ENCODE results near the gene C16orf86. TPM values are rescaled to one million over a fixed set of nuclear protein-coding genes. Genes with fewer than 3 reads are reported as not detected.

C16orf86 gene, protein sequence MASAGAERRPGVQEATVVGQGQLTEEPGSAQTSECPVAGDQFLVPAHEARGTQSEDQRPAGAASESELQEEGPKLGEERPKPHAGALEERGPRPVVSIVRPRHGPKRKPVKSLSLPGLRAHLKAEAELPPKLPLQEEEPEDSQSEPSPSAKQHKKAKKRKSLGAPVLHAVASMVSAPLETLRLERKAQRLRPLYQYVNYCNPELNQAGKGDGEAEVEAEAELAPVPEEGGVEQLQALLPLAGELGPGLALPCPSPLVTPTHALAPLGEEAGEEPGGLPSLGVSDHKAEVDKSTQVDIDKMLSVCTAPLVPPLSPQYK
- total RNA-seq: 10 to 100 TPM in 1 of 4 donors, 1 to 10 TPM in 3; 3.6 to 12.9 (median 5.0) TPM

- TF ChIP-seq EP300 (IDR thresholded peaks at IDR 0.05): no peak
- TF ChIP-seq POLR2AphosphoS5 (IDR thresholded peaks at IDR 0.05): peak; percentile 11
- TF ChIP-seq POLR2A (IDR thresholded peaks at IDR 0.05): no peak
- no peak for TF ChIP-seq CTCF (IDR thresholded peaks at IDR 0.05)
- H3K4me1 ChIP-seq: peaks cover 0 to 45% (median 24%) of the 10 kb centered on the region in 3 donors
- no CpG with 5 or more reads among the region's 78 CpGs for WGBS, 2 donors (ENCODE audit: low coverage in 1 of 2)
Measured at GRCh38 chr16:67666559-67667452, at the start of gene C16orf86, which contains the start of gene ENKD1. C16orf86 (plus strand) TSS chr16:67666814; CDS start chr16:67666971, 157 bp downstream. ENKD1 (minus strand) TSS chr16:67666750; CDS start chr16:67666442, 308 bp downstream.

GRCh38 chr16:67628216-67628615, 38.4 kb upstream of the C16orf86 start:
- Histone ChIP-seq H3K4me1 (peaks cover 0 to 12% (median 0%) of the 10 kb centered on the region in 3 donors), H3K27me3 (no peaks in the 10 kb centered on the region), H3K36me3 (peaks cover 0 to 99% of the 10 kb centered on the region in 2 donors), H3K4me3 (no peak overlapping the region), H3K9me3 (no peaks in the 10 kb centered on the region), H3K27ac (no peak overlapping the region)
- TF ChIP-seq POLR2A (IDR thresholded peaks at IDR 0.05): no peak
- 93 to 100% methylated on average over 4 to 12 of the region's 14 CpGs for WGBS, 2 donors (ENCODE audit: low coverage in 1 of 2)
- ATAC-seq: no peak

More at GRCh38 chr16:67666559-67667452, at the start of gene C16orf86, which contains the start of gene ENKD1:
- peak; percentile 74 for ATAC-seq
- H3K27ac ChIP-seq: peak within 1 kb of the TSS; percentile 71 to 95 (median 92)
- H3K9me3 ChIP-seq: no peaks in the 10 kb centered on the region
- H3K27me3 ChIP-seq: no peaks in the 10 kb centered on the region
- H3K4me3 ChIP-seq: peak within 1 kb of the TSS; percentile 75 to 83
- H3K36me3 ChIP-seq: peaks cover 0 to 31% of the 10 kb centered on the region in 2 donors

DNA sequence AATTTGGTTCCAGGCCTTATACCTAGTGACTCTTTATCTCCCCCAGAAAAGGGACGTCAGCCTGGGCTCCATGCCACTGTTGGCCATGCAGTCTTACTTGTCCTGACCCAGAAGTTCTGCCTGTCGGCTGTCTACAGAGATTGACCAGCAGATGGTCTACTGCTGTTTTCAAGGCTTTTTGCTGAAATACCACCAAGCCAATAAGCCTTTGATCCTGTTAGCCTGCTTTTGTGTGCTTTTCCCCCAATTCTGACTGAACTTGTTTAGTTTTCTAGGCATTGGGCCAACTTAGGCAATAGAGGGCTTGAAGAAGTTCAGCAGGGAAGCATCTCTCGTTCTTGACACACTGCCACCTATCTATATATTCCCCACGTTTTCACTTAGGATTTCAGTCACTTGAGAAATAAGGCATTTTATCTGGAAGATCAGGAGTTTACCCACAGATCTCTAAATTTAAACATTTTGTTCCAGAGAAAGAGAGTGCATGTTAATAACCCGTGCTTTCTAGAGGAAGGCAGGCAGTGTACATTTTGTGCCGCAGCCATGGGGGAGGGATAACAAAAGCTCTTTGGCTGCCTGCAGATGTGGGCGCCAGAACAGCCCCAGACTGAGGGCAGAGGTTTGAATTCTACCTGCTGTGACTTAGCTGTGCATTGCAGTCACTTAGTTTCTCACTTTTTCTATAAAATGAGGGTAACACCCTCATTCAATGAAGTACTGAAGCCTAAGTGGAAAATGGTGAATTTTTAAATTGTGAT, 34.0 kb upstream of the C16orf86 start:
- no peaks in the 10 kb centered on the region for H3K9me3 ChIP-seq
- no peak for TF ChIP-seq EP300 (IDR thresholded peaks at IDR 0.05)
- TF ChIP-seq POLR2A (IDR thresholded peaks at IDR 0.05): no peak
- TF ChIP-seq POLR2AphosphoS5 (IDR thresholded peaks at IDR 0.05): no peak
- no peak for TF ChIP-seq CTCF (IDR thresholded peaks at IDR 0.05)
- H3K4me1 ChIP-seq: peaks cover 0 to 15% (median 0%) of the 10 kb centered on the region in 3 donors
- H3K36me3 ChIP-seq: peaks cover 0 to 100% of the 10 kb centered on the region in 2 donors
- no peak overlapping the region for H3K4me3 ChIP-seq
- H3K27ac ChIP-seq: peak overlapping the region in 3 of 4 donors; percentile 5 to 43 (median 30)
- no peaks in the 10 kb centered on the region for H3K27me3 ChIP-seq
- 40 to 45% methylated on average over 5 to 7 of the region's 7 CpGs for WGBS, 2 donors (ENCODE audit: low coverage in 1 of 2)
- ATAC-seq: no peak

DNA sequence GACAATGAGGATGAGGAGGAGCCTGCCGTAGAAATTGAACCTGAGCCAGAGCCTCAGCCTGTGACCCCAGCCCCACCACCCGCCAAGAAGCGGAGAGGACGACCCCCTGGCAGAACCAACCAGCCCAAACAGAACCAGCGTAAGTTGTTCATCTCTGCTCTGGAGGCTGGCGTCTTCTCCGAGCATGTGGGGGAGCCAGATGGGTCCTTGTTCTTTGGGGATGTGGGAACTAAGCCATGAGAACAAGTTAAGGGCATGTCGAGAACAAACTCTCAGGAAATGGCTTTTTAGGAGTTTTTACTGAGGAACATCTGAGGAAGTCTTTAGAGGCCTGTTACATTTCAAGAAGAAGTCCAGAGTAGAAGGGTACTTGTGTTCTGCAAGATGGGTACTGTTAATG, 29.9 kb upstream of the C16orf86 start:
- 93 to 94% methylated on average over 5 to 7 of the region's 8 CpGs for WGBS, 2 donors (ENCODE audit: low coverage in 1 of 2)
- no peaks in the 10 kb centered on the region for H3K9me3 ChIP-seq

More for the DNA sequence above, 29.9 kb upstream of the C16orf86 start:
- Histone ChIP-seq H3K27ac (no peak overlapping the region), H3K4me3 (no peak overlapping the region), H3K36me3 (peaks cover 0 to 78% of the 10 kb centered on the region in 2 donors), H3K4me1 (peaks cover 0 to 27% (median 0%) of the 10 kb centered on the region in 3 donors), H3K27me3 (no peaks in the 10 kb centered on the region)
- ATAC-seq: no peak
- TF ChIP-seq POLR2A (IDR thresholded peaks at IDR 0.05) (no peak), POLR2AphosphoS5 (IDR thresholded peaks at IDR 0.05) (no peak), CTCF (IDR thresholded peaks at IDR 0.05) (no peak), EP300 (IDR thresholded peaks at IDR 0.05) (no peak)

Data from gastroesophageal sphincter (tissue), 4 donors.